ENCODE data around the gene KLHL3.

Gene KLHL3

GRCh38 chr5:137638841-137639240 is 97.0 kb downstream of the KLHL3 start:
- no peak for DNase-seq (ENCODE audit: extremely low spot score)
- ChIA-PET POLR2A (no interaction called here), CTCF (no interaction called here)
- TF ChIP-seq NFRKB (IDR thresholded peaks at IDR 0.05), result no peak
- no peak for TF ChIP-seq FOXM1 (IDR thresholded peaks at IDR 0.05; ENCODE audit: borderline replicate concordance)
- TF ChIP-seq L3MBTL2 (conservative IDR thresholded peaks at IDR 0.05), result no peak
- TF ChIP-seq HDGF (IDR thresholded peaks at IDR 0.05; ENCODE audit: borderline replicate concordance), result no peak
- TF ChIP-seq TARDBP (IDR thresholded peaks at IDR 0.05), result no peak
- no peak for TF ChIP-seq ZNF384 (IDR thresholded peaks at IDR 0.05)
- no peak for TF ChIP-seq ARNT (IDR thresholded peaks at IDR 0.05)
- TF ChIP-seq FOXK2 (IDR thresholded peaks at IDR 0.05), result no peak
- TF ChIP-seq ELF4 (IDR thresholded peaks at IDR 0.05), result no peak
- no peak for TF ChIP-seq FOXA1 (IDR thresholded peaks at IDR 0.05)
- TF ChIP-seq, protein P1, sequence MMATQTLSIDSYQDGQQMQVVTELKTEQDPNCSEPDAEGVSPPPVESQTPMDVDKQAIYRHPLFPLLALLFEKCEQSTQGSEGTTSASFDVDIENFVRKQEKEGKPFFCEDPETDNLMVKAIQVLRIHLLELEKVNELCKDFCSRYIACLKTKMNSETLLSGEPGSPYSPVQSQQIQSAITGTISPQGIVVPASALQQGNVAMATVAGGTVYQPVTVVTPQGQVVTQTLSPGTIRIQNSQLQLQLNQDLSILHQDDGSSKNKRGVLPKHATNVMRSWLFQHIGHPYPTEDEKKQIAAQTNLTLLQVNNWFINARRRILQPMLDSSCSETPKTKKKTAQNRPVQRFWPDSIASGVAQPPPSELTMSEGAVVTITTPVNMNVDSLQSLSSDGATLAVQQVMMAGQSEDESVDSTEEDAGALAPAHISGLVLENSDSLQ (IDR thresholded peaks at IDR 0.05), result no peak
- no peak for TF ChIP-seq CTBP1 (IDR thresholded peaks at IDR 0.05; ENCODE audit: borderline replicate concordance)
- TF ChIP-seq SUZ12 (IDR thresholded peaks at IDR 0.05), result no peak
- no peak for TF ChIP-seq LEF1 (IDR thresholded peaks at IDR 0.05; ENCODE audit: borderline replicate concordance)
- TF ChIP-seq SP1 (IDR thresholded peaks at IDR 0.05), result no peak
- TF ChIP-seq BHLHE40 (IDR thresholded peaks at IDR 0.05; ENCODE audit: borderline replicate concordance), result no peak

DNA sequence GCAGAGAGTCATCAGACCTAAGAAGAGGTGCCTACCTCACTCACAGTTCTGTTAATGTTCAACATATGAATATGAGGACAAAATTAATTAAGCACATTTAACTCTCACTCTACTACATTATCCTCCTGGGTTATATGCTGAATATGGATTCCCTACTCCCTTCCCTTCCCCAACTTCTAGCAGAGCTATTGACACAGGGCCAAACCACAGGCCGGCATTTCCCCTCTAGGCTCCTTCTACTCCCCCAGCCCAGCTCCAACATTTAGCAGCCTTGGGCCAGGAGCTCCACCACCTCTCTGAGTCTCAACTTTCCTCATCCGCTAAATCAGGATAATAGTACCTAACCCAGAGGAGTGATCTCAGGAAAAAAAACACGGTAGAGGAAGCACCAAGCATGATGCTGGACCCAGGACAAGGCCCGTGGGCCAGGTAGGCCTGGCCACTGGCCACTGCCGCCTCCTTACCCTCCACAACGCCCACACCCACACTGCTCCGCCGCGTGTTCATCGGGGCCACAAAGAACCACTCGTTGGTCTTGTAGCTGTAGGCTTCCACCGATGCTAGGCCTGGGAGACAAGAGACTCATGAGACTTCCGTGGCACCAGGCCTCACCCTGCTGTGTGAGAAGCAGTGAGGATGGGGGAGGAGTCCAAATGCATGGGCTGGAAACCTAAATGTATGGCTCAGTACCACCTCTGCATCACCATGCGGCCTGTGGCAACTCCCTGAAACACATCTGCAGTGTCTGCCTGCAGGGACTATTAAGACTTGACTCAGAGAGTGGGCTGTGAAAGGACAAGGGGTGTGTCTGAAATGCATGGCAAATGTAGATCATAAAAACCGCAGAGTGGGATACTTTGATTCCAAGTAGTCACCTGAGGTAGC is 98.8 kb downstream of the KLHL3 start:
- no peak for DNase-seq (ENCODE audit: extremely low spot score)
- POLR2A ChIA-PET, result no interaction called here

DNA sequence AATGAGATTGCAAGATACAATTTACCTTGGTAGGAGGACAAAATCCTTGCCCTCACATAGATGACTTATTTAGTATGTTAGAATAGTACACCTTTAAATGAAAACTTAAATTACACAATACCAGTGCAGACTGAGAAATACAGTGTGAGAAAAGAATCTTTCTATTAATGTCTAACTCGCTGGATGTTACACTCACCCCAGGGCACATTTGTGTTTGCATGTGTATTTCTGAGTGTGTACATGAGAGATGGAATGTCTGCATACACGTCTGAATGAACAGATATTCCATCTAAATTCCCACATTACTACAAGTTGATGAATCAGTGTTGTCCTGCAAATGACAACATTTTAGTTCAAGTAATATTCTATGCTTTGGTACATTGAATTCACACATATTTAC is 99.8 kb downstream of the KLHL3 start:
- POLR2A ChIA-PET, result interaction anchor here (0.6 kb wide), 1 partner anchor 284 kb away, joined by 3 read pairs; no protein-coding TSS in a partner anchor
- DNase-seq (ENCODE audit: extremely low spot score), result no peak
- no peak for TF ChIP-seq SUZ12 (IDR thresholded peaks at IDR 0.05)
- no peak for TF ChIP-seq BHLHE40 (IDR thresholded peaks at IDR 0.05; ENCODE audit: borderline replicate concordance)
- no peak for TF ChIP-seq CTBP1 (IDR thresholded peaks at IDR 0.05; ENCODE audit: borderline replicate concordance)
- no peak for TF ChIP-seq LEF1 (IDR thresholded peaks at IDR 0.05; ENCODE audit: borderline replicate concordance)
- no peak for TF ChIP-seq HDGF (IDR thresholded peaks at IDR 0.05; ENCODE audit: borderline replicate concordance)
- no peak for TF ChIP-seq NFRKB (IDR thresholded peaks at IDR 0.05)
- TF ChIP-seq ELF4 (IDR thresholded peaks at IDR 0.05), result no peak
- TF ChIP-seq TARDBP (IDR thresholded peaks at IDR 0.05), result no peak
- TF ChIP-seq ZNF384 (IDR thresholded peaks at IDR 0.05), result no peak
- TF ChIP-seq, protein P1 (IDR thresholded peaks at IDR 0.05), result no peak
- TF ChIP-seq FOXM1 (IDR thresholded peaks at IDR 0.05; ENCODE audit: borderline replicate concordance), result no peak
- TF ChIP-seq SP1 (IDR thresholded peaks at IDR 0.05), result no peak
- no peak for TF ChIP-seq FOXK2 (IDR thresholded peaks at IDR 0.05)
- TF ChIP-seq L3MBTL2 (conservative IDR thresholded peaks at IDR 0.05), result no peak
- no peak for TF ChIP-seq ARNT (IDR thresholded peaks at IDR 0.05)
- no peak for TF ChIP-seq FOXA1 (IDR thresholded peaks at IDR 0.05)
- CTCF ChIA-PET, result no interaction called here

More for the DNA sequence above, 98.8 kb downstream of the KLHL3 start:
- no peak for TF ChIP-seq LEF1 (IDR thresholded peaks at IDR 0.05; ENCODE audit: borderline replicate concordance)
- TF ChIP-seq SUZ12 (IDR thresholded peaks at IDR 0.05), result no peak
- TF ChIP-seq HDGF (IDR thresholded peaks at IDR 0.05; ENCODE audit: borderline replicate concordance), result no peak
- TF ChIP-seq TARDBP (IDR thresholded peaks at IDR 0.05), result no peak
- no peak for TF ChIP-seq BHLHE40 (IDR thresholded peaks at IDR 0.05; ENCODE audit: borderline replicate concordance)
- no peak for TF ChIP-seq NFRKB (IDR thresholded peaks at IDR 0.05)
- TF ChIP-seq, protein P1 (IDR thresholded peaks at IDR 0.05), result no peak
- no peak for TF ChIP-seq CTBP1 (IDR thresholded peaks at IDR 0.05; ENCODE audit: borderline replicate concordance)
- TF ChIP-seq SP1 (IDR thresholded peaks at IDR 0.05), result no peak
- TF ChIP-seq ZNF384 (IDR thresholded peaks at IDR 0.05), result no peak
- CTCF ChIA-PET, result no interaction called here

DNA sequence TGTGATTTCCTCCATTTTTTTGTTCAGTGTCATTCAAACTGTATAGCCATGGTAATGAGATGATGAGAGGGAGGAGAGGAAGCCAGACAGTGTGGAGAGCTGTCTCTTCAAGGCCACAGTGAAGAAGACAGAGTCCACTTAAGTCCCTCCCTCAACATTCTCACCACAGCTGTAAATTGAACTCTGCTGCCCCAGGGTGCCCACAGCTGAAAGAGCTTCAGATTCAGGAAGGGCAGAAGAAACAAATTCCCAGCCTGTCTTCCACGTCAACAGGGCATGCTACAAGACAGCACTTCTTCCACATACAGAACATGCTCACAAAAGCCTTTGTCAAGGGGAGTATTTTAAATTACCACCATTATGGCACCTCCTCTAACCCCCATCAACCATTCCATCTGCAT is 100.4 kb downstream of the KLHL3 start:
- ChIA-PET POLR2A (interaction anchor here (0.6 kb wide), 1 partner anchor 283 kb away, joined by 3 read pairs; no protein-coding TSS in a partner anchor), CTCF (interaction anchor here (0.6 to 0.7 kb wide), 2 partner anchors 318 to 320 kb away, joined by 3 read pairs; no protein-coding TSS in a partner anchor)
- TF ChIP-seq FOXA1 (IDR thresholded peaks at IDR 0.05) (no peak), HDGF (IDR thresholded peaks at IDR 0.05; ENCODE audit: borderline replicate concordance) (no peak)
- DNase-seq (ENCODE audit: extremely low spot score), result no peak

DNA sequence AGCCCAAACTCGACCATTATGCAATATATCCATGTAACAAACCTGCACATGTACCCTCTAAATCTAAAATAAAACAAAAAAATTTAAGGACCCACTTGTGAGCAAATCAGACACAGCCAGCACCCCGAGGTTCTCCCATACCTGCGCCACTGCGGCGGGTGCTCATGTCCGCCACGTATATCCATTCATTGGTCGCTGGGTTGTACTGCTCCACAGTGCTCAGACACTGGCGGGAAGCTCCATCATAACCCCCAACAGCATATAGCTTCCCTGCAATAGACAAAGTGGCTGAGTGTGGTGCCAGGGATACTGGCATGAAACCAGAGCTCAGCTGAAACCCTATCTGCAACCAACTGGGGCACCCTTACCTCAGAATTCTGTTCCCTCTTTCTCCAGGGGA is 102.0 kb downstream of the KLHL3 start:
- no peak for DNase-seq (ENCODE audit: extremely low spot score)
- CTCF ChIA-PET, result no interaction called here
- no peak for TF ChIP-seq ZNF384 (IDR thresholded peaks at IDR 0.05)
- TF ChIP-seq SP1 (IDR thresholded peaks at IDR 0.05), result no peak
- no peak for TF ChIP-seq L3MBTL2 (conservative IDR thresholded peaks at IDR 0.05)
- no peak for TF ChIP-seq FOXM1 (IDR thresholded peaks at IDR 0.05; ENCODE audit: borderline replicate concordance)
- TF ChIP-seq LEF1 (IDR thresholded peaks at IDR 0.05; ENCODE audit: borderline replicate concordance), result no peak
- no peak for TF ChIP-seq NFRKB (IDR thresholded peaks at IDR 0.05)
- no peak for TF ChIP-seq HDGF (IDR thresholded peaks at IDR 0.05; ENCODE audit: borderline replicate concordance)
- no peak for TF ChIP-seq ARNT (IDR thresholded peaks at IDR 0.05)
- TF ChIP-seq FOXA1 (IDR thresholded peaks at IDR 0.05), result no peak
- TF ChIP-seq BHLHE40 (IDR thresholded peaks at IDR 0.05; ENCODE audit: borderline replicate concordance), result no peak
- TF ChIP-seq ELF4 (IDR thresholded peaks at IDR 0.05), result no peak
- TF ChIP-seq FOXK2 (IDR thresholded peaks at IDR 0.05), result no peak
- TF ChIP-seq TARDBP (IDR thresholded peaks at IDR 0.05), result no peak
- TF ChIP-seq, protein P1 (IDR thresholded peaks at IDR 0.05), result no peak
- TF ChIP-seq CTBP1 (IDR thresholded peaks at IDR 0.05; ENCODE audit: borderline replicate concordance), result no peak
- TF ChIP-seq SUZ12 (IDR thresholded peaks at IDR 0.05), result no peak
- POLR2A ChIA-PET, result no interaction called here
